Measurements from ENCODE around the gene HORMAD1. TPM values are rescaled to one million over a fixed set of nuclear protein-coding genes. Genes with fewer than 3 reads are reported as not detected.

The HORMAD1 gene
- total and polyA plus RNA-seq, 2 donors (not counting 3 experiments of a cell fraction or from before 2014, with no cell fraction given): not detected

GRCh38 chr1:150753416-150753815 is 32.7 kb upstream of the HORMAD1 start:
- no peaks in the 10 kb centered on the region for H4K20me1 ChIP-seq (replicated peaks; ENCODE audit: control insufficient read depth, extremely low read depth, insufficient read depth, low read length)
- no peaks in the 10 kb centered on the region for H3K9me1 ChIP-seq (replicated peaks; ENCODE audit: control insufficient read depth, extremely low read depth, insufficient read depth, low read length)
- CTCF ChIA-PET: no interaction called here
- H3K27me3 ChIP-seq (ENCODE audit: control insufficient read depth in 2 of 2, insufficient read depth in 2 of 2, low read length in 2 of 2): no peaks in the 10 kb centered on the region
- no peak overlapping the region for H3K4me2 ChIP-seq (ENCODE audit: insufficient read depth, low read length)
- H3K9me3 ChIP-seq (replicated peaks; ENCODE audit: control insufficient read depth, insufficient read depth, low read length): no peaks in the 10 kb centered on the region
- no peak overlapping the region for H2AFZ ChIP-seq (ENCODE audit: low read depth, low read length)
- POLR2A ChIA-PET: no interaction called here
- H3K4me1 ChIP-seq (ENCODE audit: control insufficient read depth, extremely low read depth, insufficient read depth, low read length): no peaks in the 10 kb centered on the region
- no peak overlapping the region for H3K9ac ChIP-seq (replicated peaks; ENCODE audit: extremely low read depth, insufficient read depth, low read length)
- H3K36me3 ChIP-seq (ENCODE audit: control insufficient read depth in 2 of 2, extremely low read depth in 1 of 2, insufficient read depth in 2 of 2, low read length in 2 of 2): no peaks in the 10 kb centered on the region
- H3K79me2 ChIP-seq (ENCODE audit: control insufficient read depth, insufficient read depth, low read length): no peaks in the 10 kb centered on the region
- no peak for TF ChIP-seq EZH2 (IDR thresholded peaks at IDR 0.05; ENCODE audit: borderline replicate concordance, low read depth, low read length, severe bottlenecking)
- no peak for TF ChIP-seq CTCF (IDR thresholded peaks at IDR 0.05; ENCODE audit: extremely low read depth in 1 of 2, insufficient read depth in 1 of 2, low read depth in 1 of 2, low read length in 2 of 2)
- no peak for TF ChIP-seq GATA2 (IDR thresholded peaks at IDR 0.05; ENCODE audit: insufficient read depth, insufficient read length, low read depth, low read length)
- no peak for TF ChIP-seq FOS (IDR thresholded peaks at IDR 0.05; ENCODE audit: borderline replicate concordance, insufficient read depth, low read length)
- no peak for TF ChIP-seq POLR2AphosphoS5 (IDR thresholded peaks at IDR 0.05; ENCODE audit: insufficient read depth, low read depth, low read length)
- no peak for TF ChIP-seq MAX (IDR thresholded peaks at IDR 0.05; ENCODE audit: insufficient read depth, insufficient read length)
- TF ChIP-seq JUN (IDR thresholded peaks at IDR 0.05; ENCODE audit: borderline replicate concordance, insufficient read depth, insufficient read length, low read depth): no peak
- TF ChIP-seq POLR2A (IDR thresholded peaks at IDR 0.05; ENCODE audit: low read depth, low read length): no peak
- no peak for FAIRE-seq
- intact Hi-C loops (cut with micrococcal nuclease): no loop called here
- no peak for DNase-seq (ENCODE audit: low read depth, low spot score)
- no peak overlapping the region for H3K27ac ChIP-seq (ENCODE audit: insufficient read depth, low read depth, low read length)
- H3K4me3 ChIP-seq (replicated peaks in 1 of 3; ENCODE audit: insufficient read depth in 1 of 3, low read depth in 1 of 3, low read length in 3 of 3): no peak overlapping the region
- BruUV-seq (replicated peaks): no TSS peak
- dilution Hi-C loops (cut with MboI; ENCODE audit: extremely low pct_ligation_motif_present, low sequenced_read_pairs): no loop called here

Measured in endothelial cell of umbilical vein (primary cell).